Aorta (tissue), 5 donors: Measurements from ENCODE around the gene C1QB. TPM values are rescaled to one million over a fixed set of nuclear protein-coding genes. Genes with fewer than 3 reads are reported as not detected.

Source experiments
- ATAC-seq: fragments of 200-7000 bp; cut with Tn5 transposase; one replicate; pipeline ENCODE4 v1.9.1; 2022; ENCODE audit warnings: moderate library complexity; ENCODE audit not compliant: low FRiP score
- DNase-seq, 2 donors: peaks; one replicate each; pipeline ENCODE4 v3.0.0-alpha.2; 2020
- H3K27ac ChIP-seq, 2 donors: one replicate each; pipeline ENCODE4 v1.5.1; 2013; ENCODE audit warnings: low read length in 2 of 2, mild to moderate bottlenecking in 2 of 2, moderate library complexity in 2 of 2, control low read depth in 1 of 2, inconsistent platforms in 1 of 2, low read depth in 1 of 2
- H3K27me3 ChIP-seq, 2 donors: one replicate each; pipeline ENCODE4 v1.6.1; 2013; ENCODE audit warnings: control low read depth in 1 of 2, low read length in 1 of 2, mild to moderate bottlenecking in 1 of 2, moderate library complexity in 1 of 2; ENCODE audit not compliant: insufficient read depth in 2 of 2, control insufficient read depth in 1 of 2
- H3K36me3 ChIP-seq, 2 donors: one replicate each; pipeline ENCODE4 v1.6.1; 2013; ENCODE audit warnings: control low read depth in 1 of 2, low read length in 1 of 2, mild to moderate bottlenecking in 1 of 2; ENCODE audit not compliant: insufficient read depth in 2 of 2, control insufficient read depth in 1 of 2
- H3K4me1 ChIP-seq, 2 donors: one replicate each; pipeline ENCODE4 v1.6.1; 2013; ENCODE audit warnings: low read length in 2 of 2, control low read depth in 1 of 2, mild to moderate bottlenecking in 1 of 2, moderate library complexity in 1 of 2; ENCODE audit not compliant: insufficient read depth in 2 of 2, control insufficient read depth in 1 of 2
- H3K4me3 ChIP-seq, 2 donors: one replicate each; pipeline ENCODE4 v1.5.1; 2013; ENCODE audit warnings: low read length in 2 of 2, control low read depth in 1 of 2, mild to moderate bottlenecking in 1 of 2
- H3K9me3 ChIP-seq: one replicate; pipeline ENCODE4 v1.6.1; 2013; ENCODE audit warnings: mild to moderate bottlenecking, low read length; ENCODE audit not compliant: control insufficient read depth
- WGBS, 2 donors: extraction: QIAGEN DNeasy Blood & Tissue Kit; methylation state at CpG; one replicate each; pipeline ENCODE4 v1.1.7; 2013; 5-methylcytosine and 5-hydroxymethylcytosine counted together
- intact Hi-C, 2 donors: fragments of 100-400 bp; cut with DNase I; formaldehyde crosslinking; loops; one replicate each; pipeline versions ENCODE4 v1.14.2 to v1.15.0; 2022
- polyA plus RNA-seq, 2 donors: library from polyadenylated mRNA; stranded (reverse); fragments of 200-250 nt; gene quantifications; one replicate each; pipeline ENCODE4 v1.2.3, GENCODE V29; 2013
- total RNA-seq, 2 donors: library from RNA; stranded (reverse); fragmentation: NEBNext Ultra II Directional; extraction: Animal tissue kit (Norgen Biotek cat#: 25700); gene quantifications; one replicate each; pipeline ENCODE4 v1.2.1, GENCODE V29; 2021
- donor health status: healthy with polysubstance abuse.
- donor health status: Bipolar disorder and iron deficiency.
- donor health status: DM: no; HTN: no; CAD: no.
- donor health status: DM: no; HTN: no; CAD: no.
- donor health status: DM: yes; HTN: yes; CAD: no.

Gene C1QB
- total and polyA plus RNA-seq, 4 donors, result 84.7 to 425 (median 267) TPM

DNA sequence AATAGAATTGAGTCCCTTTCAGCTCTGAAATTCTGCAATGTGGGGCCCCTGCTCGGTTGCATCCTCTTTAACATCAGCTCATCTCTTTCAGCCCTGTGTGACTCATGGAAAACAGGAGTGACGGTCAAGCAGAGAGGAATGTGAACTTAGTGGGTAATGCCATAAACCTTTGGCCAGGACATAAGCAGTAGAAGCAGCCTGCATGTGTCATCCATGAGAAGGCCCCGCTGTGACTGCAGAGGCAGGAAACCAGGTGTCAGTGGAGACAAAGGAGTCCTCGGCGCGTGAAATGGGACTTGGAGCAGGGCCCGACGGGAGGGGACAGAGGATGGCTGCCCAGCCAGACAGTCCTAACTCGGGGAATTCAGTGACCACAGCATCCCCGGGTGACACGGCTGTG is 36.5 kb downstream of the C1QB start:
- H3K27ac ChIP-seq, result no peak overlapping the region
- ATAC-seq (no peak), DNase-seq (no peak)
- H3K27me3 ChIP-seq, result no peaks in the 10 kb centered on the region
- H3K9me3 ChIP-seq, result no peaks in the 10 kb centered on the region
- H3K36me3 ChIP-seq, result no peaks in the 10 kb centered on the region
- H3K4me3 ChIP-seq, result no peak overlapping the region
- intact Hi-C loops, result no loop called here
- WGBS, 2 donors, result 87 to 91% methylated on average over 11 of the region's 11 CpGs
- H3K4me1 ChIP-seq, result no peaks in the 10 kb centered on the region

DNA sequence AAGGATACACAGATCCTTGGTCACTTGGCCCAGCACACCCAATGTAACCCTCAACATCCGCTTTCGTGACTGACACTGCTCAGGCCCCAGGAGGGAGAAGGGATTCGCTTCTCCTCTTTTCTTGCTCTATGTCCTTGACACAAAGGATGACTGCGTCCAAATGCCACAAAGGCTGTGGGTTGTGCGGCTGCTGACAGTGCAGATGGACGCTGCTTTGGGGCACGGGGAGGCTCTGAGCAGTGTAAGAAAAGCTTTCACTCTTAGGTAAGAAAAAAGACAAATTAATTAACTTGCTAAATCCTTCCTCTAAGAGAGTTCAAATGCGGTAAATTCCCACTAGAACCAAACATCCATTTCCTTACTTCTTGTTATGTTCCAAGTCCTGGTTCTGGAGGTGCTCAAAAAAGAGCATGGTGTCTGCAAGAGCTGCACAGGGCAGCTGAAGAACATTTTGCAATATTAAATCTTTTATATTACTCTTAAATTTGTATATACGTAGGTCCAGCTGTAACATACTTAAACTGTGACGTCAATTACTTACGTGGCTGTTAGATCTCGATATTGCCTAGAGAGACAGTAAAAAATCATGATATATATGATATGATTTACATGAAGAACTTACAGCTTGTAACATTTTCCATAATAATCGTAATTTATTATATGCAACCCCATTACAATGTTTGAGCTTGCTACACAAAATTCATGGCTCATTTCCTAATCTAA is 38.2 kb downstream of the C1QB start:
- no peak overlapping the region for H3K4me3 ChIP-seq
- H3K4me1 ChIP-seq, result no peaks in the 10 kb centered on the region
- no peak for DNase-seq
- no peak overlapping the region for H3K27ac ChIP-seq
- intact Hi-C loops, result no loop called here
- H3K27me3 ChIP-seq, result no peaks in the 10 kb centered on the region
- no peaks in the 10 kb centered on the region for H3K9me3 ChIP-seq
- WGBS, 2 donors, result 69 to 76% methylated on average over 13 of the region's 13 CpGs
- ATAC-seq, result no peak
- H3K36me3 ChIP-seq, result no peaks in the 10 kb centered on the region

DNA sequence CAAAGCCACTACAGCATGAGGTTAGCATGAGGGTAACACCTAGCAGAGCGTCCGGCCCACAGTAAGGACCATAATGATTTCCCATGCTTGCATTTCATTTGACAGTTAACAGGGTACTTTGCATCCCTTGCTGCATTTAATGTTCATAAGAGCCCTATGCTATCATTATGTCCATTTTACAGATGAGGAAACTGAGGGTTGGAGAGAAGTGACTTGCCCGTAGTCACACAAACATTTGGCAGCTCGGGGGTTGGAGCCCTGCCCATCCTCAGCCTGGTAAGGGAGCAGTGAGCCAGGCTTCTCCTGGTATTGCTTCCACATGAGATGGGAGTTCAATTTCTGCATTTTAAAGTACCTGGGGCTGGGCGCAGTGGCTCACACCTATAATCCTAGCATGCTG is 41.1 kb downstream of the C1QB start:
- Histone ChIP-seq H3K4me1 (no peaks in the 10 kb centered on the region), H3K36me3 (no peaks in the 10 kb centered on the region), H3K9me3 (no peaks in the 10 kb centered on the region), H3K27me3 (no peaks in the 10 kb centered on the region), H3K4me3 (no peak overlapping the region), H3K27ac (no peak overlapping the region)
- intact Hi-C loops, result no loop called here
- WGBS, 2 donors, result 86 to 87% methylated on average over 5 of the region's 5 CpGs
- ATAC-seq, result no peak
- no peak for DNase-seq

DNA sequence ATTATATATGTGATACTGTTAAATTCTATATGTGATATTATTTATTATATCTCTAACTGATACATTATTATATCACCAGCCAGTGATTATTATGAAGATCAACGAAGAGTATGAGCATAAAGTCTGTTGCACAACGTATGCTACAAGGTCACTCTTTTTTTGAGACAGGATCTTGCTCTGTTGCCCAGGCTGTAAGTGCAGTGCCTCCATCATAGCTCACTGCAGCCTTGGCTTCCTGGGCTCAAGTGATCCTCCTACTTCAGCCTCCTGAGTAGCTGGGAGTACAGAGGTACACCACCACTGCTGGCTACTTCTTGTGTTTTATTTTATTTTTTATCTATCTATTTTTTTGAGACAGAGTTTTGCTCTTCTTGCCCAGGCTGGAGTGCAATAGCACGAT is 43.6 kb downstream of the C1QB start:
- no peaks in the 10 kb centered on the region for H3K27me3 ChIP-seq
- no peaks in the 10 kb centered on the region for H3K9me3 ChIP-seq
- WGBS, 2 donors, result 87 to 90% methylated on average over 3 of the region's 3 CpGs
- intact Hi-C loops, result no loop called here
- no peak for ATAC-seq
- DNase-seq, result no peak
- H3K27ac ChIP-seq, result no peak overlapping the region
- no peaks in the 10 kb centered on the region for H3K36me3 ChIP-seq
- H3K4me3 ChIP-seq, result no peak overlapping the region
- no peaks in the 10 kb centered on the region for H3K4me1 ChIP-seq

GRCh38 chr1:22697980-22698379 is 44.9 kb downstream of the C1QB start:
- intact Hi-C loops, result no loop called here
- ATAC-seq, result no peak

GRCh38 chr1:22699681-22700520 is 46.9 kb downstream of the C1QB start:
- Histone ChIP-seq H3K27me3 (no peaks in the 10 kb centered on the region), H3K4me3 (no peak overlapping the region), H3K36me3 (no peaks in the 10 kb centered on the region), H3K4me1 (no peaks in the 10 kb centered on the region), H3K9me3 (no peaks in the 10 kb centered on the region), H3K27ac (no peak overlapping the region)
- 81 to 83% methylated on average over 14 of the region's 14 CpGs for WGBS, 2 donors
- no peak for ATAC-seq
- intact Hi-C loops, result loop anchor here (5.0 to 10.0 kb wide), 2 partner anchors 187 to 265 kb away; no protein-coding TSS in a partner anchor
- no peak for DNase-seq

More at GRCh38 chr1:22697980-22698379, 44.9 kb downstream of the C1QB start:
- no peaks in the 10 kb centered on the region for H3K9me3 ChIP-seq
- DNase-seq, result no peak
- no peaks in the 10 kb centered on the region for H3K4me1 ChIP-seq
- H3K27ac ChIP-seq, result no peak overlapping the region
- H3K4me3 ChIP-seq, result no peak overlapping the region
- WGBS, 2 donors, result 81 to 84% methylated on average over 5 of the region's 5 CpGs
- no peaks in the 10 kb centered on the region for H3K27me3 ChIP-seq
- H3K36me3 ChIP-seq, result no peaks in the 10 kb centered on the region

DNA sequence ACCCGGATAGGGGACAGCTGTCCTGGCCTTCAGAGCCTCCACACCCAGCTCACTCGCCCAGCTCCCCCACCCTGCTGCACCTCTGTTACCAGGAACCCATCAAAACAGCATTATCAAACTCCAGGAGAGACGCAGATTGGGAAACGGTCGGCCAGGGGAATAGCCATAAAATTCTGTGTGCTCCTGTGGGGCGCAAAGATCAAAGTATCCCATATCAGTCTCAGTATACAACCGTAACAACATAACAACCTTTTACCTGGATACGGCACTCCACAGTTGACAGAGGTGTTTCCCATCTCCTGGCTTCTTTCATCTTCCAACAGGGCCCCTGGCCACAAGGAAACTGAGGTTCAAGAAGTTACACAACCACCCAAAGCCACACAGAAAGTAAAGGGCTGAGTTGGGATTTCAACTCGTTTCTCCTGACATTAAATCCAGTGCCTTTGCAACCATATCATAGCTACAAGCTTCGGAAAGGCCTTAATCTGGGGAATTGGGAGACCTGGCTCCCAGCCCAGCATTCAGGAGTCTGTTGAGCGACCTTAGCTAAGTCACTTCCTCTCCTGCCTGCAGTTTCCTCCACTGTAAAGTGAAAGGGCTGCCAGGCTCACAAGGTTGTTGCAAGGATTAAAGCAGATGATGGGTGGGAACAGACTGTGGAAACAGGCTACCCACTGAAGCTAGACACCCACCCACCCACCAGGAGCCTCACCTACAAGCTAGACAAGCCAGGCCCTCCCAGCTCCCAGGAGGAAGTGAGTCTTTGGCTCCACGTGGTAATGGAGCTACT is 49.5 kb downstream of the C1QB start:
- intact Hi-C loops, result loop anchor here (5.0 to 10.0 kb wide), 2 partner anchors 185 to 262 kb away; no protein-coding TSS in a partner anchor
- H3K9me3 ChIP-seq, result no peaks in the 10 kb centered on the region
- H3K27ac ChIP-seq, result no peak overlapping the region
- no peaks in the 10 kb centered on the region for H3K36me3 ChIP-seq
- H3K4me1 ChIP-seq, result no peaks in the 10 kb centered on the region
- no peak overlapping the region for H3K4me3 ChIP-seq
- WGBS, 2 donors, result 76 to 78% methylated on average over 12 of the region's 12 CpGs
- DNase-seq, result no peak
- no peak for ATAC-seq
- no peaks in the 10 kb centered on the region for H3K27me3 ChIP-seq

GRCh38 chr1:22704440-22705067 is 51.5 kb downstream of the C1QB start:
- Histone ChIP-seq H3K27ac (no peak overlapping the region), H3K27me3 (no peaks in the 10 kb centered on the region), H3K4me3 (no peak overlapping the region), H3K9me3 (no peaks in the 10 kb centered on the region), H3K36me3 (no peaks in the 10 kb centered on the region), H3K4me1 (no peaks in the 10 kb centered on the region)
- 72 to 86% methylated on average over 2 of the region's 2 CpGs for WGBS, 2 donors
- intact Hi-C loops, result loop anchor here (2.0 to 10.0 kb wide), 3 partner anchors 183 to 260 kb away; no protein-coding TSS in a partner anchor
- peak; percentile 92 for ATAC-seq
- DNase-seq, result peak; percentile 90 to 91
